K562 (cell line): ENCODE results near the gene HJV. TPM values are rescaled to one million over a fixed set of nuclear protein-coding genes. Genes with fewer than 3 reads are reported as not detected.

Source experiments
- CCNT2 ChIP-seq: IDR thresholded peaks from 2 replicates; pipeline ENCODE4 v1.6.1; 2011; ENCODE audit warnings: borderline replicate concordance, low read depth, mild to moderate bottlenecking, moderate library complexity, mixed read lengths, low read length; ENCODE audit not compliant: insufficient read length; ENCODE audit errors: extremely low read depth
- ESRRA ChIP-seq: fragments of 450-650 bp; IDR thresholded peaks from 2 replicates; pipeline ENCODE4 v1.6.1; 2014; ENCODE audit warnings: low read depth, mild to moderate bottlenecking, moderate library complexity, borderline replicate concordance
- GTF2A2 ChIP-seq: IDR thresholded peaks from 2 replicates; pipeline ENCODE4 v1.6.1; 2016; ENCODE audit warnings: mild to moderate bottlenecking, missing genetic modification characterization, missing compliant biosample characterization
- GTF2E2 ChIP-seq: fragments of 200-800 bp; sonication (Bioruptor generic); IDR thresholded peaks from 2 replicates; pipeline ENCODE4 v1.6.1; 2016; ENCODE audit warnings: missing genetic modification characterization, missing compliant biosample characterization
- HIVEP1 ChIP-seq: fragments of 250-450 bp; sonication (Bioruptor Pico); IDR thresholded peaks from 2 replicates; pipeline ENCODE4 v1.4.0; 2020; ENCODE audit warnings: mild to moderate bottlenecking
- JUN ChIP-seq, 2 experiments: sonication (generic) in 1 of 2; formaldehyde crosslinking in 1 of 2; IDR thresholded peaks; 2 replicates each; pipeline versions ENCODE4 v1.6.1 to v1.8.0; 2012 to 2022; ENCODE audit warnings: borderline replicate concordance in 2 of 2, mild to moderate bottlenecking in 2 of 2, improper control_type of control experiment in 1 of 2, low read depth in 1 of 2, low read length in 1 of 2, missing genetic modification reagents in 1 of 2
- L3MBTL2 ChIP-seq: fragments of 450-650 bp; IDR thresholded peaks from 2 replicates; pipeline ENCODE4 v1.6.1; 2016; ENCODE audit warnings: mild to moderate bottlenecking, moderate library complexity
- MAZ ChIP-seq, 2 experiments: fragments of 450-650 bp in 1 of 2; sonication (generic) in 1 of 2; formaldehyde crosslinking; IDR thresholded peaks in 1 of 2; conservative IDR thresholded peaks in 1 of 2; 2 replicates each; pipeline versions ENCODE4 v1.4.0 to v1.5.0; 2020; ENCODE audit warnings: mild to moderate bottlenecking in 1 of 2, missing genetic modification reagents in 1 of 2
- NCOR1 ChIP-seq: fragments of 450-650 bp; IDR thresholded peaks from 2 replicates; pipeline ENCODE4 v1.6.1; 2016; ENCODE audit warnings: mild to moderate bottlenecking, moderate library complexity
- NONO ChIP-seq, 2 experiments: fragments of 200-400 bp in 1 of 2; fragments of 450-650 bp in 1 of 2; formaldehyde crosslinking in 1 of 2; IDR thresholded peaks; 2 replicates each; pipeline ENCODE4 v1.6.1; 2017; ENCODE audit warnings: low read depth in 2 of 2, mild to moderate bottlenecking in 2 of 2, moderate library complexity in 2 of 2, low read length in 1 of 2
- NR4A1 ChIP-seq, 2 experiments: fragments of 250-450 bp in 1 of 2; fragments of 450-650 bp in 1 of 2; sonication (Bioruptor Pico) in 1 of 2; IDR thresholded peaks; 2 replicates each; pipeline versions ENCODE4 v1.4.0 to v1.6.1; 2016 to 2020; ENCODE audit warnings: mild to moderate bottlenecking in 2 of 2, missing compliant biosample characterization in 1 of 2, missing genetic modification characterization in 1 of 2, moderate library complexity in 1 of 2
- NUFIP1 ChIP-seq: fragments of 450-650 bp; IDR thresholded peaks from 2 replicates; pipeline ENCODE4 v1.6.1; 2018; ENCODE audit not compliant: partially characterized antibody
- PHB2 ChIP-seq: fragments of 450-650 bp; IDR thresholded peaks from 2 replicates; pipeline ENCODE4 v1.6.1; 2017; ENCODE audit warnings: low read depth
- PHTF2 ChIP-seq: fragments of 250-450 bp; sonication (Bioruptor Pico); IDR thresholded peaks from 2 replicates; pipeline ENCODE4 v1.5.0; 2021; ENCODE audit warnings: mild to moderate bottlenecking
- ZBTB2 ChIP-seq: fragments of 450-650 bp; IDR thresholded peaks from 2 replicates; pipeline ENCODE4 v1.6.1; 2016; ENCODE audit warnings: antibody characterized with exemption
- ZNF23 ChIP-seq: fragments of 250-450 bp; sonication (Bioruptor Pico); IDR thresholded peaks from 2 replicates; pipeline ENCODE4 v1.4.0; 2020; ENCODE audit warnings: mild to moderate bottlenecking
- ZNF282 ChIP-seq: sonication (generic); formaldehyde crosslinking; IDR thresholded peaks from 2 replicates; pipeline ENCODE4 v1.8.1; 2023; ENCODE audit warnings: missing genetic modification reagents
- ZNF445 ChIP-seq: fragments of 250-450 bp; sonication (Bioruptor Pico); IDR thresholded peaks from 2 replicates; pipeline ENCODE4 v1.4.0; 2020; ENCODE audit warnings: low read depth, mild to moderate bottlenecking, moderate library complexity
- ZSCAN32 ChIP-seq: fragments of 450-650 bp; formaldehyde crosslinking; IDR thresholded peaks from 2 replicates; pipeline ENCODE4 v1.4.0; 2020; ENCODE audit warnings: mild to moderate bottlenecking, moderate library complexity
- polyA plus RNA-seq, 8 experiments: library from polyadenylated mRNA; depleted of rRNA in 4 of 8; stranded (reverse) in 5 of 8; unstranded in 3 of 8; fragments of >200 nt; fragmentation: Nextera tagmentation in 2 of 8; fragmentation: Illumina TruSeq in 1 of 8; extraction: Ambion mirVana in 2 of 8; extraction: Trizol in 1 of 8; gene quantifications; 2 replicates each; pipeline versions ENCODE4 v1.2.1 to v1.2.3, GENCODE V29; 2011 to 2014; ENCODE audit warnings: inconsistent platforms in 1 of 8, missing spikeins in 1 of 8
- total RNA-seq, 7 experiments: library from RNA; depleted of rRNA in 6 of 7; stranded (reverse); fragments of >200 nt in 6 of 7; fragmentation: Illumina TruSeq in 2 of 7; extraction: Trizol in 2 of 7; gene quantifications; 2 replicates each; pipeline versions ENCODE4 v1.2.1 to v1.2.3, GENCODE V29; 2011 to 2021; ENCODE audit warnings: low replicate concordance in 1 of 7
- TF ChIP-seq, protein P1 (sequence below): fragments of 450-650 bp; formaldehyde crosslinking; IDR thresholded peaks from 2 replicates; pipeline ENCODE4 v1.4.0; 2022; ENCODE audit warnings: missing genetic modification characterization
- TF ChIP-seq, protein P2 (sequence below): fragments of 250-450 bp; sonication (Bioruptor Pico); IDR thresholded peaks from 2 replicates; pipeline ENCODE4 v1.4.0; 2020

Gene HJV
- total and polyA plus RNA-seq, 9 of the 15 experiments (the other 6 are each of a cell fraction or from before 2014, with no cell fraction given), result 1.0 to 6.6 (median 2.4) TPM

- TF ChIP-seq, protein P1, sequence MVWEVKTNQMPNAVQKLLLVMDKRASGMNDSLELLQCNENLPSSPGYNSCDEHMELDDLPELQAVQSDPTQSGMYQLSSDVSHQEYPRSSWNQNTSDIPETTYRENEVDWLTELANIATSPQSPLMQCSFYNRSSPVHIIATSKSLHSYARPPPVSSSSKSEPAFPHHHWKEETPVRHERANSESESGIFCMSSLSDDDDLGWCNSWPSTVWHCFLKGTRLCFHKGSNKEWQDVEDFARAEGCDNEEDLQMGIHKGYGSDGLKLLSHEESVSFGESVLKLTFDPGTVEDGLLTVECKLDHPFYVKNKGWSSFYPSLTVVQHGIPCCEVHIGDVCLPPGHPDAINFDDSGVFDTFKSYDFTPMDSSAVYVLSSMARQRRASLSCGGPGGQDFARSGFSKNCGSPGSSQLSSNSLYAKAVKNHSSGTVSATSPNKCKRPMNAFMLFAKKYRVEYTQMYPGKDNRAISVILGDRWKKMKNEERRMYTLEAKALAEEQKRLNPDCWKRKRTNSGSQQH (CRISPR knock-in tag), result no peak
- TF ChIP-seq GTF2A2 (tag), result no peak
- TF ChIP-seq JUN (IDR thresholded peaks at IDR 0.05; ENCODE audit: borderline replicate concordance, low read depth, low read length), result 0 out of 2 replicates have a peak, but pooled peaks have one; percentile 30
- TF ChIP-seq JUN (CRISPR knock-in tag; IDR thresholded peaks at IDR 0.05; ENCODE audit: borderline replicate concordance), result no peak
- no peak for TF ChIP-seq ZNF445 (CRISPR knock-in tag)
- TF ChIP-seq CCNT2, result no peak
- TF ChIP-seq, protein P2, sequence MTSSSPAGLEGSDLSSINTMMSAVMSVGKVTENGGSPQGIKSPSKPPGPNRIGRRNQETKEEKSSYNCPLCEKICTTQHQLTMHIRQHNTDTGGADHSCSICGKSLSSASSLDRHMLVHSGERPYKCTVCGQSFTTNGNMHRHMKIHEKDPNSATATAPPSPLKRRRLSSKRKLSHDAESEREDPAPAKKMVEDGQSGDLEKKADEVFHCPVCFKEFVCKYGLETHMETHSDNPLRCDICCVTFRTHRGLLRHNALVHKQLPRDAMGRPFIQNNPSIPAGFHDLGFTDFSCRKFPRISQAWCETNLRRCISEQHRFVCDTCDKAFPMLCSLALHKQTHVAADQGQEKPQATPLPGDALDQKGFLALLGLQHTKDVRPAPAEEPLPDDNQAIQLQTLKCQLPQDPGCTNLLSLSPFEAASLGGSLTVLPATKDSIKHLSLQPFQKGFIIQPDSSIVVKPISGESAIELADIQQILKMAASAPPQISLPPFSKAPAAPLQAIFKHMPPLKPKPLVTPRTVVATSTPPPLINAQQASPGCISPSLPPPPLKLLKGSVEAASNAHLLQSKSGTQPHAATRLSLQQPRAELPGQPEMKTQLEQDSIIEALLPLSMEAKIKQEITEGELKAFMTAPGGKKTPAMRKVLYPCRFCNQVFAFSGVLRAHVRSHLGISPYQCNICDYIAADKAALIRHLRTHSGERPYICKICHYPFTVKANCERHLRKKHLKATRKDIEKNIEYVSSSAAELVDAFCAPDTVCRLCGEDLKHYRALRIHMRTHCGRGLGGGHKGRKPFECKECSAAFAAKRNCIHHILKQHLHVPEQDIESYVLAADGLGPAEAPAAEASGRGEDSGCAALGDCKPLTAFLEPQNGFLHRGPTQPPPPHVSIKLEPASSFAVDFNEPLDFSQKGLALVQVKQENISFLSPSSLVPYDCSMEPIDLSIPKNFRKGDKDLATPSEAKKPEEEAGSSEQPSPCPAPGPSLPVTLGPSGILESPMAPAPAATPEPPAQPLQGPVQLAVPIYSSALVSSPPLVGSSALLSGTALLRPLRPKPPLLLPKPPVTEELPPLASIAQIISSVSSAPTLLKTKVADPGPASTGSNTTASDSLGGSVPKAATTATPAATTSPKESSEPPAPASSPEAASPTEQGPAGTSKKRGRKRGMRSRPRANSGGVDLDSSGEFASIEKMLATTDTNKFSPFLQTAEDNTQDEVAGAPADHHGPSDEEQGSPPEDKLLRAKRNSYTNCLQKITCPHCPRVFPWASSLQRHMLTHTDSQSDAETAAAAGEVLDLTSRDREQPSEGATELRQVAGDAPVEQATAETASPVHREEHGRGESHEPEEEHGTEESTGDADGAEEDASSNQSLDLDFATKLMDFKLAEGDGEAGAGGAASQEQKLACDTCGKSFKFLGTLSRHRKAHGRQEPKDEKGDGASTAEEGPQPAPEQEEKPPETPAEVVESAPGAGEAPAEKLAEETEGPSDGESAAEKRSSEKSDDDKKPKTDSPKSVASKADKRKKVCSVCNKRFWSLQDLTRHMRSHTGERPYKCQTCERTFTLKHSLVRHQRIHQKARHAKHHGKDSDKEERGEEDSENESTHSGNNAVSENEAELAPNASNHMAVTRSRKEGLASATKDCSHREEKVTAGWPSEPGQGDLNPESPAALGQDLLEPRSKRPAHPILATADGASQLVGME (CRISPR knock-in tag), result no peak
- TF ChIP-seq NCOR1, result no peak
- TF ChIP-seq NR4A1 (CRISPR knock-in tag; IDR thresholded peaks at IDR 0.05), result no peak
- no peak for TF ChIP-seq NR4A1 (tag; IDR thresholded peaks at IDR 0.05)
- TF ChIP-seq HIVEP1 (CRISPR knock-in tag), result no peak
- peak; percentile 67; the same call in 1 of the 2 replicates for TF ChIP-seq ESRRA
- peak; percentile 9; the same call in 1 of the 2 replicates for TF ChIP-seq L3MBTL2
- TF ChIP-seq ZNF282 (CRISPR knock-in tag), result no peak
- no peak for TF ChIP-seq NUFIP1
- no peak for TF ChIP-seq ZBTB2
- no peak for TF ChIP-seq MAZ (CRISPR knock-in tag; conservative IDR thresholded peaks at IDR 0.05 in 1 of 2, IDR thresholded peaks at IDR 0.05 in 1 of 2)
- no peak for TF ChIP-seq PHTF2
- TF ChIP-seq ZSCAN32 (CRISPR knock-in tag), result no peak
- no peak for TF ChIP-seq PHB2
- TF ChIP-seq NONO (IDR thresholded peaks at IDR 0.05; ENCODE audit: low read depth in 2 of 2, low read length in 1 of 2), result no peak
- TF ChIP-seq ZNF23 (CRISPR knock-in tag), result no peak
- 0 out of 2 replicates have a peak, but pooled peaks have one; percentile 18 for TF ChIP-seq GTF2E2 (tag)
These were observed 36.4 kb downstream of the HJV start (continued) for GRCh38 chr1:145985129-145985501.
